ENCODE results near the gene MET.

The MET gene

GRCh38 chr7:116752305-116753074 lies 80.5 kb downstream of the MET start:
- Histone ChIP-seq H3K79me1 (ENCODE audit: low read length) (no peaks in the 10 kb centered on the region), H4K91ac (ENCODE audit: low read depth, low read length) (no peak overlapping the region), H3K4me3 (ENCODE audit: low read depth, low read length) (no peak overlapping the region), H3K27ac (ENCODE audit: low read depth, low read length) (no peak overlapping the region), H4K8ac (ENCODE audit: low read depth, low read length) (no peak overlapping the region), H3K4me1 (ENCODE audit: control insufficient read depth in 1 of 2, insufficient read depth in 2 of 2, low read length in 2 of 2) (no peaks in the 10 kb centered on the region), H3K27me3 (ENCODE audit: insufficient read depth, low read length) (no peaks in the 10 kb centered on the region), H3K14ac (ENCODE audit: low read length) (no peak overlapping the region), H2BK5ac (ENCODE audit: low read depth, low read length, poor library complexity) (no peak overlapping the region), H3K23ac (ENCODE audit: low read length) (no peak overlapping the region), H4K12ac (ENCODE audit: low read depth, low read length) (no peak overlapping the region), H3K18ac (ENCODE audit: low read length) (no peak overlapping the region), H2AFZ (ENCODE audit: insufficient read depth, low read length, poor library complexity) (no peak overlapping the region), H3K4ac (ENCODE audit: low read depth, low read length) (no peak overlapping the region), H2BK12ac (ENCODE audit: low read length) (no peak overlapping the region), H3K9ac (ENCODE audit: low read length) (no peak overlapping the region), H3K36me3 (ENCODE audit: control insufficient read depth in 1 of 2, insufficient read depth in 2 of 2, low read length in 2 of 2) (peaks cover 0 to 3% of the 10 kb centered on the region in 2 experiments), H3K4me2 (ENCODE audit: low read length) (no peak overlapping the region), H3K9me3 (ENCODE audit: insufficient read depth, low read depth, low read length) (no peaks in the 10 kb centered on the region), H2BK120ac (ENCODE audit: insufficient read depth, low read length, poor library complexity) (no peak overlapping the region), H2AK5ac (ENCODE audit: low read length) (no peak overlapping the region), H3K79me2 (ENCODE audit: control insufficient read depth, insufficient read depth, low read length, poor library complexity) (no peaks in the 10 kb centered on the region)
- no peak for DNase-seq
- no CpG with 5 or more reads among the region's 9 CpGs for WGBS (ENCODE audit: extremely low coverage, insufficient coverage, insufficient read length)

- H3K27ac ChIP-seq (ENCODE audit: low read depth, low read length): no peak overlapping the region
- no peak overlapping the region for H4K12ac ChIP-seq (ENCODE audit: low read depth, low read length)
- H2BK5ac ChIP-seq (ENCODE audit: low read depth, low read length, poor library complexity): no peak overlapping the region
- H3K14ac ChIP-seq (ENCODE audit: low read length): no peak overlapping the region
- no peak overlapping the region for H3K18ac ChIP-seq (ENCODE audit: low read length)
- no peak for DNase-seq
- no peak overlapping the region for H3K9ac ChIP-seq (ENCODE audit: low read length)
- H2BK12ac ChIP-seq (ENCODE audit: low read length): no peak overlapping the region
- H3K9me3 ChIP-seq (ENCODE audit: insufficient read depth, low read depth, low read length): no peaks in the 10 kb centered on the region
- H3K4me1 ChIP-seq (ENCODE audit: control insufficient read depth in 1 of 2, insufficient read depth in 2 of 2, low read length in 2 of 2): no peaks in the 10 kb centered on the region
- no peak overlapping the region for H3K4me3 ChIP-seq (ENCODE audit: low read depth, low read length)
- no peak overlapping the region for H2AFZ ChIP-seq (ENCODE audit: insufficient read depth, low read length, poor library complexity)
- H3K79me1 ChIP-seq (ENCODE audit: low read length): no peaks in the 10 kb centered on the region
- H3K79me2 ChIP-seq (ENCODE audit: control insufficient read depth, insufficient read depth, low read length, poor library complexity): no peaks in the 10 kb centered on the region
- no peak overlapping the region for H3K4ac ChIP-seq (ENCODE audit: low read depth, low read length)
- no peaks in the 10 kb centered on the region for H3K27me3 ChIP-seq (ENCODE audit: insufficient read depth, low read length)
- WGBS (ENCODE audit: extremely low coverage, insufficient coverage, insufficient read length): no CpG with 5 or more reads among the region's 2 CpGs
- no peak overlapping the region for H2AK5ac ChIP-seq (ENCODE audit: low read length)
- no peaks in the 10 kb centered on the region for H3K36me3 ChIP-seq (ENCODE audit: control insufficient read depth in 1 of 2, insufficient read depth in 2 of 2, low read length in 2 of 2)
- no peak overlapping the region for H4K91ac ChIP-seq (ENCODE audit: low read depth, low read length)
- H4K8ac ChIP-seq (ENCODE audit: low read depth, low read length): no peak overlapping the region
- H3K23ac ChIP-seq (ENCODE audit: low read length): no peak overlapping the region
- H2BK120ac ChIP-seq (ENCODE audit: insufficient read depth, low read length, poor library complexity): no peak overlapping the region
- no peak overlapping the region for H3K4me2 ChIP-seq (ENCODE audit: low read length)
These were observed 81.1 kb downstream of the MET start for GRCh38 chr7:116753130-116753529.

GRCh38 chr7:116754186-116754585 lies 82.2 kb downstream of the MET start:
- no CpG with 5 or more reads among the region's 4 CpGs for WGBS (ENCODE audit: extremely low coverage, insufficient coverage, insufficient read length)
- H3K18ac ChIP-seq (ENCODE audit: low read length): no peak overlapping the region
- no peak for DNase-seq

GRCh38 chr7:116757283-116757682 lies 85.3 kb downstream of the MET start:
- DNase-seq: no peak
- H2BK5ac ChIP-seq (ENCODE audit: low read depth, low read length, poor library complexity): no peak overlapping the region
- H4K12ac ChIP-seq (ENCODE audit: low read depth, low read length): no peak overlapping the region
- H4K8ac ChIP-seq (ENCODE audit: low read depth, low read length): no peak overlapping the region
- no peaks in the 10 kb centered on the region for H3K4me1 ChIP-seq (ENCODE audit: control insufficient read depth in 1 of 2, insufficient read depth in 2 of 2, low read length in 2 of 2)
- H3K4me2 ChIP-seq (ENCODE audit: low read length): no peak overlapping the region
- no peak overlapping the region for H2AK5ac ChIP-seq (ENCODE audit: low read length)
- H3K18ac ChIP-seq (ENCODE audit: low read length): no peak overlapping the region
- no peak overlapping the region for H3K23ac ChIP-seq (ENCODE audit: low read length)
- H2AFZ ChIP-seq (ENCODE audit: insufficient read depth, low read length, poor library complexity): no peak overlapping the region
- H3K36me3 ChIP-seq (ENCODE audit: control insufficient read depth in 1 of 2, insufficient read depth in 2 of 2, low read length in 2 of 2): no peaks in the 10 kb centered on the region
- H3K79me1 ChIP-seq (ENCODE audit: low read length): no peaks in the 10 kb centered on the region
- H3K9me3 ChIP-seq (ENCODE audit: insufficient read depth, low read depth, low read length): no peaks in the 10 kb centered on the region
- no peak overlapping the region for H3K14ac ChIP-seq (ENCODE audit: low read length)
- H2BK12ac ChIP-seq (ENCODE audit: low read length): no peak overlapping the region
- no peak overlapping the region for H4K91ac ChIP-seq (ENCODE audit: low read depth, low read length)
- H3K9ac ChIP-seq (ENCODE audit: low read length): no peak overlapping the region
- H3K4ac ChIP-seq (ENCODE audit: low read depth, low read length): no peak overlapping the region
- H3K27me3 ChIP-seq (ENCODE audit: insufficient read depth, low read length): no peaks in the 10 kb centered on the region
- no CpG with 5 or more reads among the region's 4 CpGs for WGBS (ENCODE audit: extremely low coverage, insufficient coverage, insufficient read length)
- no peaks in the 10 kb centered on the region for H3K79me2 ChIP-seq (ENCODE audit: control insufficient read depth, insufficient read depth, low read length, poor library complexity)
- no peak overlapping the region for H2BK120ac ChIP-seq (ENCODE audit: insufficient read depth, low read length, poor library complexity)
- H3K27ac ChIP-seq (ENCODE audit: low read depth, low read length): no peak overlapping the region
- no peak overlapping the region for H3K4me3 ChIP-seq (ENCODE audit: low read depth, low read length)

More at GRCh38 chr7:116754186-116754585, 82.2 kb downstream of the MET start:
- Histone ChIP-seq H2BK5ac (ENCODE audit: low read depth, low read length, poor library complexity) (no peak overlapping the region), H2AFZ (ENCODE audit: insufficient read depth, low read length, poor library complexity) (no peak overlapping the region), H3K4me3 (ENCODE audit: low read depth, low read length) (no peak overlapping the region), H3K79me1 (ENCODE audit: low read length) (no peaks in the 10 kb centered on the region), H3K79me2 (ENCODE audit: control insufficient read depth, insufficient read depth, low read length, poor library complexity) (no peaks in the 10 kb centered on the region), H2AK5ac (ENCODE audit: low read length) (no peak overlapping the region), H3K27ac (ENCODE audit: low read depth, low read length) (no peak overlapping the region), H4K8ac (ENCODE audit: low read depth, low read length) (no peak overlapping the region), H3K36me3 (ENCODE audit: control insufficient read depth in 1 of 2, insufficient read depth in 2 of 2, low read length in 2 of 2) (no peaks in the 10 kb centered on the region), H3K4ac (ENCODE audit: low read depth, low read length) (no peak overlapping the region), H2BK120ac (ENCODE audit: insufficient read depth, low read length, poor library complexity) (no peak overlapping the region), H3K4me2 (ENCODE audit: low read length) (no peak overlapping the region), H3K9me3 (ENCODE audit: insufficient read depth, low read depth, low read length) (no peaks in the 10 kb centered on the region), H2BK12ac (ENCODE audit: low read length) (no peak overlapping the region), H3K14ac (ENCODE audit: low read length) (no peak overlapping the region), H3K9ac (ENCODE audit: low read length) (no peak overlapping the region), H4K91ac (ENCODE audit: low read depth, low read length) (no peak overlapping the region), H3K27me3 (ENCODE audit: insufficient read depth, low read length) (no peaks in the 10 kb centered on the region), H3K23ac (ENCODE audit: low read length) (no peak overlapping the region), H4K12ac (ENCODE audit: low read depth, low read length) (no peak overlapping the region), H3K4me1 (ENCODE audit: control insufficient read depth in 1 of 2, insufficient read depth in 2 of 2, low read length in 2 of 2) (no peaks in the 10 kb centered on the region)
